ENCODE data around the gene CTNNA3. TPM values are rescaled to one million over a fixed set of nuclear protein-coding genes. Genes with fewer than 3 reads are reported as not detected.
A peak's percentile ranks its signal among the peaks of the same experiment; 100 is the strongest.

The CTNNA3 gene
- total RNA-seq, 1 experiment from 2014 or later, result 0.20 TPM

- POLR2A ChIA-PET, result no interaction called here
- TF ChIP-seq CTCF (IDR thresholded peaks at IDR 0.05; ENCODE audit: insufficient read depth in 1 of 2, low read depth in 1 of 2, low read length in 1 of 2, severe bottlenecking in 1 of 2, unreplicated experiment in 1 of 2), result peak; percentile 92 to 96
- Histone ChIP-seq H3K9me3 (no peaks in the 10 kb centered on the region), H3K4me3 (ENCODE audit: low read depth, low read length) (no peak overlapping the region), H3K27me3 (replicated peaks; ENCODE audit: control insufficient read depth, insufficient read depth, low read length) (no peaks in the 10 kb centered on the region), H3K4me1 (peaks cover 4% of the 10 kb centered on the region; the same call in 1 of the 2 replicates), H3K36me3 (ENCODE audit: control insufficient read depth, insufficient read depth, low read length) (no peaks in the 10 kb centered on the region)
- BruUV-seq (replicated peaks), result no TSS peak
- Mint-ChIP-seq H3K4me1 (ENCODE audit: low read depth, unreplicated experiment) (peaks cover 6% of the 10 kb centered on the region), H3K27ac (ENCODE audit: unreplicated experiment) (no peak overlapping the region), H3K27me3 (ENCODE audit: insufficient read depth, unreplicated experiment) (no peaks in the 10 kb centered on the region), H3K36me3 (ENCODE audit: insufficient read depth, unreplicated experiment) (no peaks in the 10 kb centered on the region), H3K4me3 (ENCODE audit: unreplicated experiment) (no peak overlapping the region), H3K9me3 (ENCODE audit: unreplicated experiment) (no peaks in the 10 kb centered on the region)
- CTCF ChIA-PET, result interaction anchor here (0.6 to 1.2 kb wide), 13 partner anchors 10 to 1158 kb away, joined by 3 to 17 read pairs (median 3); partner anchors contain the start of gene LRRTM3
- DNase-seq, result peak; percentile 56 to 74
- intact Hi-C loops (cut with micrococcal nuclease; ENCODE audit: unreplicated experiment), result loop anchor here (2.0 to 10.0 kb wide), 6 partner anchors 214 to 886 kb away; no protein-coding TSS in a partner anchor
These were observed 175.0 kb downstream of the CTNNA3 start for GRCh38 chr10:67520924-67521520.

- no peak overlapping the region for H3K4me3 Mint-ChIP-seq (ENCODE audit: unreplicated experiment)
- no peaks in the 10 kb centered on the region for H3K9me3 Mint-ChIP-seq (ENCODE audit: unreplicated experiment)
- H3K27me3 ChIP-seq (replicated peaks; ENCODE audit: control insufficient read depth, insufficient read depth, low read length), result no peaks in the 10 kb centered on the region
- H3K9me3 ChIP-seq, result no peaks in the 10 kb centered on the region
- no peaks in the 10 kb centered on the region for H3K27me3 Mint-ChIP-seq (ENCODE audit: insufficient read depth, unreplicated experiment)
- H3K27ac Mint-ChIP-seq (ENCODE audit: unreplicated experiment), result no peak overlapping the region
- peaks cover 4% of the 10 kb centered on the region; the same call in 1 of the 2 replicates for H3K4me1 ChIP-seq
- ChIA-PET POLR2A (no interaction called here), CTCF (interaction anchor here (0.7 to 1.5 kb wide), 2 partner anchors 13 to 588 kb away, joined by 3 read pairs; no protein-coding TSS in a partner anchor)
- no peak for TF ChIP-seq CTCF (IDR thresholded peaks at IDR 0.05; ENCODE audit: insufficient read depth in 1 of 2, low read depth in 1 of 2, low read length in 1 of 2, severe bottlenecking in 1 of 2, unreplicated experiment in 1 of 2)
- no peak overlapping the region for H3K4me3 ChIP-seq (ENCODE audit: low read depth, low read length)
- intact Hi-C loops (cut with micrococcal nuclease; ENCODE audit: unreplicated experiment), result no loop called here
- H3K36me3 ChIP-seq (ENCODE audit: control insufficient read depth, insufficient read depth, low read length), result no peaks in the 10 kb centered on the region
- H3K36me3 Mint-ChIP-seq (ENCODE audit: insufficient read depth, unreplicated experiment), result no peaks in the 10 kb centered on the region
- no peak for DNase-seq
- no TSS peak for BruUV-seq (replicated peaks)
- H3K4me1 Mint-ChIP-seq (ENCODE audit: low read depth, unreplicated experiment), result peaks cover 6% of the 10 kb centered on the region
These were observed 176.6 kb downstream of the CTNNA3 start for GRCh38 chr10:67519434-67519833.

- Mint-ChIP-seq H3K36me3 (ENCODE audit: insufficient read depth, unreplicated experiment) (no peaks in the 10 kb centered on the region), H3K4me3 (ENCODE audit: unreplicated experiment) (no peak overlapping the region), H3K4me1 (ENCODE audit: low read depth, unreplicated experiment) (peaks cover 6% of the 10 kb centered on the region), H3K9me3 (ENCODE audit: unreplicated experiment) (no peaks in the 10 kb centered on the region), H3K27ac (ENCODE audit: unreplicated experiment) (no peak overlapping the region), H3K27me3 (ENCODE audit: insufficient read depth, unreplicated experiment) (no peaks in the 10 kb centered on the region)
- Histone ChIP-seq H3K4me1 (peaks cover 4% of the 10 kb centered on the region; the same call in 1 of the 2 replicates), H3K27me3 (replicated peaks; ENCODE audit: control insufficient read depth, insufficient read depth, low read length) (no peaks in the 10 kb centered on the region), H3K4me3 (ENCODE audit: low read depth, low read length) (no peak overlapping the region), H3K9me3 (no peaks in the 10 kb centered on the region), H3K36me3 (ENCODE audit: control insufficient read depth, insufficient read depth, low read length) (no peaks in the 10 kb centered on the region)
- no TSS peak for BruUV-seq (replicated peaks)
- TF ChIP-seq CTCF (IDR thresholded peaks at IDR 0.05; ENCODE audit: insufficient read depth in 1 of 2, low read depth in 1 of 2, low read length in 1 of 2, severe bottlenecking in 1 of 2, unreplicated experiment in 1 of 2), result no peak
- intact Hi-C loops (cut with micrococcal nuclease; ENCODE audit: unreplicated experiment), result no loop called here
- no peak for DNase-seq
- CTCF ChIA-PET, result no interaction called here
- POLR2A ChIA-PET, result no interaction called here
These were observed 177.2 kb downstream of the CTNNA3 start for GRCh38 chr10:67518756-67519155.

All from Caco-2 (cell line).